Measurements from ENCODE around the gene OXLD1. TPM values are rescaled to one million over a fixed set of nuclear protein-coding genes. Genes with fewer than 3 reads are reported as not detected.
A peak's percentile ranks its signal among the peaks of the same experiment; 100 is the strongest.

Gene OXLD1
- total and polyA plus RNA-seq, 2 donors (not counting 1 experiment from before 2014, with no cell fraction given) = 39.5 to 102 TPM

DNA sequence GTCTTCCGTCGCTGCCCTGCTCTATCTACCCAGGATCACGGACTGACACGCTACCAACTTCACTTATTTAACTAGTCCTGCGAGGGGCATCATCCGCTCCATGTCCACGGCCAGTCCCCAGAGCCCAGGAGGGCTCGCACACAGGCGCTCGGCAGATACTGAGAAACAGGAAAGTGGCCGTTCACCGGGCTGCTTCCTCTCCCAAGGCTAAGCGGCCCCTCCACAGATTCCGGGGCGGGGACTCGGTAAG, 388 bp downstream of the OXLD1 start:
- POLR2A ChIA-PET = interaction anchor here (0.5 kb wide), 1 partner anchor 629 kb away, joined by 3 read pairs; no protein-coding TSS in a partner anchor
- Histone ChIP-seq H3K4me3 (ENCODE audit: control extremely low read depth in 1 of 5, extremely low read depth in 1 of 5, insufficient read depth in 1 of 5, low read depth in 2 of 5, low read length in 4 of 5) (peak overlapping the region; percentile 77 to 98 (median 93)), H3K4me1 (ENCODE audit: control insufficient read depth in 2 of 2, insufficient read depth in 2 of 2, low read length in 2 of 2) (peaks cover 19 to 25% of the 10 kb centered on the region in 2 donors), H3K79me2 (ENCODE audit: control insufficient read depth, insufficient read depth, low read length) (peaks cover 54% of the 10 kb centered on the region), H3K27ac (ENCODE audit: low read length in 2 of 2) (peak overlapping the region; percentile 69 to 80), H3K36me3 (replicated peaks in 1 of 2; ENCODE audit: control extremely low read depth in 1 of 2, control insufficient read depth in 1 of 2, extremely low read depth in 1 of 2, insufficient read depth in 2 of 2, low read length in 1 of 2) (peaks cover 0 to 19% of the 10 kb centered on the region in 2 experiments), H3K9me3 (ENCODE audit: control extremely low read depth in 1 of 3, control insufficient read depth in 2 of 3, insufficient read depth in 1 of 3, low read length in 2 of 3) (no peaks in the 10 kb centered on the region), H4K20me1 (ENCODE audit: control insufficient read depth, insufficient read depth, low read length, poor library complexity, severe bottlenecking) (peaks cover 7% of the 10 kb centered on the region), H3K9ac (ENCODE audit: low read length) (peak overlapping the region; percentile 88), H3K27me3 (replicated peaks in 1 of 4; ENCODE audit: control extremely low read depth in 1 of 4, control insufficient read depth in 3 of 4, insufficient read depth in 4 of 4, low read length in 3 of 4) (no peaks in the 10 kb centered on the region), H2AFZ (ENCODE audit: insufficient read depth, low read depth, low read length, poor library complexity, severe bottlenecking) (peak overlapping the region; percentile 89), H3K4me2 (replicated peaks; ENCODE audit: low read depth, low read length, poor library complexity, severe bottlenecking) (peak overlapping the region; percentile 93)
- H3K4me3 Mint-ChIP-seq = peak overlapping the region; percentile 91
- DNase-seq = no peak
- H3K27me3 Mint-ChIP-seq = no peaks in the 10 kb centered on the region
- WGBS (ENCODE audit: insufficient coverage) = 2% methylated on average over 16 of the region's 16 CpGs
- peak overlapping the region; percentile 88 for H3K27ac Mint-ChIP-seq
- H3K4me1 Mint-ChIP-seq = peaks cover 23% of the 10 kb centered on the region
- CTCF ChIA-PET = interaction anchor here (1.2 to 1.8 kb wide), 2 partner anchors 18 to 65 kb away, joined by 3 to 5 read pairs; partner anchors contain the start of genes ARL16 and HGS
- H3K9me3 Mint-ChIP-seq (ENCODE audit: insufficient read depth) = no peaks in the 10 kb centered on the region
- peak; percentile 7 for ATAC-seq (ENCODE audit: low read depth)
- intact Hi-C loops (cut with micrococcal nuclease) = loop anchor here (1.0 to 2.0 kb wide), 5 partner anchors 17 to 427 kb away; partner anchors contain the start of genes ARL16, FAAP100, MRPL12 and NDUFAF8
- TF ChIP-seq, protein P1, sequence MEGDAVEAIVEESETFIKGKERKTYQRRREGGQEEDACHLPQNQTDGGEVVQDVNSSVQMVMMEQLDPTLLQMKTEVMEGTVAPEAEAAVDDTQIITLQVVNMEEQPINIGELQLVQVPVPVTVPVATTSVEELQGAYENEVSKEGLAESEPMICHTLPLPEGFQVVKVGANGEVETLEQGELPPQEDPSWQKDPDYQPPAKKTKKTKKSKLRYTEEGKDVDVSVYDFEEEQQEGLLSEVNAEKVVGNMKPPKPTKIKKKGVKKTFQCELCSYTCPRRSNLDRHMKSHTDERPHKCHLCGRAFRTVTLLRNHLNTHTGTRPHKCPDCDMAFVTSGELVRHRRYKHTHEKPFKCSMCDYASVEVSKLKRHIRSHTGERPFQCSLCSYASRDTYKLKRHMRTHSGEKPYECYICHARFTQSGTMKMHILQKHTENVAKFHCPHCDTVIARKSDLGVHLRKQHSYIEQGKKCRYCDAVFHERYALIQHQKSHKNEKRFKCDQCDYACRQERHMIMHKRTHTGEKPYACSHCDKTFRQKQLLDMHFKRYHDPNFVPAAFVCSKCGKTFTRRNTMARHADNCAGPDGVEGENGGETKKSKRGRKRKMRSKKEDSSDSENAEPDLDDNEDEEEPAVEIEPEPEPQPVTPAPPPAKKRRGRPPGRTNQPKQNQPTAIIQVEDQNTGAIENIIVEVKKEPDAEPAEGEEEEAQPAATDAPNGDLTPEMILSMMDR (IDR thresholded peaks at IDR 0.05) = no peak
- TF ChIP-seq EZH2 (IDR thresholded peaks at IDR 0.05; ENCODE audit: borderline replicate concordance, insufficient read depth, low read depth, low read length, poor library complexity, severe bottlenecking) = no peak

- CTCF ChIA-PET = interaction anchor here (1.2 to 1.8 kb wide), 2 partner anchors 18 to 64 kb away, joined by 3 to 5 read pairs; partner anchors contain the start of genes ARL16 and HGS
- Histone ChIP-seq H3K4me3 (ENCODE audit: control extremely low read depth in 1 of 5, extremely low read depth in 1 of 5, insufficient read depth in 1 of 5, low read depth in 2 of 5, low read length in 4 of 5) (peak overlapping the region; percentile 77 to 98 (median 93)), H2AFZ (ENCODE audit: insufficient read depth, low read depth, low read length, poor library complexity, severe bottlenecking) (peak overlapping the region; percentile 89), H3K9me3 (ENCODE audit: control extremely low read depth in 1 of 3, control insufficient read depth in 2 of 3, insufficient read depth in 1 of 3, low read length in 2 of 3) (no peaks in the 10 kb centered on the region), H3K27me3 (replicated peaks in 1 of 4; ENCODE audit: control extremely low read depth in 1 of 4, control insufficient read depth in 3 of 4, insufficient read depth in 4 of 4, low read length in 3 of 4) (no peaks in the 10 kb centered on the region), H3K27ac (ENCODE audit: low read length in 2 of 2) (peak overlapping the region; percentile 69 to 80), H3K9ac (ENCODE audit: low read length) (peak overlapping the region; percentile 88), H3K4me2 (replicated peaks; ENCODE audit: low read depth, low read length, poor library complexity, severe bottlenecking) (peak overlapping the region; percentile 93), H3K79me2 (ENCODE audit: control insufficient read depth, insufficient read depth, low read length) (peaks cover 54% of the 10 kb centered on the region), H3K4me1 (ENCODE audit: control insufficient read depth in 2 of 2, insufficient read depth in 2 of 2, low read length in 2 of 2) (peaks cover 19 to 25% of the 10 kb centered on the region in 2 donors), H4K20me1 (ENCODE audit: control insufficient read depth, insufficient read depth, low read length, poor library complexity, severe bottlenecking) (peaks cover 7% of the 10 kb centered on the region), H3K36me3 (replicated peaks in 1 of 2; ENCODE audit: control extremely low read depth in 1 of 2, control insufficient read depth in 1 of 2, extremely low read depth in 1 of 2, insufficient read depth in 2 of 2, low read length in 1 of 2) (peaks cover 0 to 15% of the 10 kb centered on the region in 2 experiments)
- no peak for ATAC-seq (ENCODE audit: low read depth)
- DNase-seq = peak; percentile 51
- 53% methylated on average over 30 of the region's 30 CpGs for WGBS (ENCODE audit: insufficient coverage)
- H3K4me3 Mint-ChIP-seq = peak overlapping the region; percentile 91
- peak overlapping the region; percentile 88 for H3K27ac Mint-ChIP-seq
- POLR2A ChIA-PET = no interaction called here
- H3K9me3 Mint-ChIP-seq (ENCODE audit: insufficient read depth) = no peaks in the 10 kb centered on the region
- no peak for TF ChIP-seq EZH2 (IDR thresholded peaks at IDR 0.05; ENCODE audit: borderline replicate concordance, insufficient read depth, low read depth, low read length, poor library complexity, severe bottlenecking)
- TF ChIP-seq, protein P1 (IDR thresholded peaks at IDR 0.05) = no peak
- H3K27me3 Mint-ChIP-seq = no peaks in the 10 kb centered on the region
- intact Hi-C loops (cut with micrococcal nuclease) = loop anchor here (1.0 to 2.0 kb wide), 5 partner anchors 18 to 426 kb away; partner anchors contain the start of genes ARL16, FAAP100, MRPL12 and NDUFAF8
- peaks cover 23% of the 10 kb centered on the region for H3K4me1 Mint-ChIP-seq
These were observed 957 bp downstream of the OXLD1 start for GRCh38 chr17:81665205-81666091.

Measured in B cell (primary cell).